ENCODE results near the gene CDH13.

CDH13 gene

GRCh38 chr16:82874271-82874670 lies 247.5 kb downstream of the CDH13 start:
- no peak for TF ChIP-seq CTCF (conservative IDR thresholded peaks at IDR 0.05; ENCODE audit: low read length)
- no peak overlapping the region for H3K4me3 ChIP-seq (ENCODE audit: low read length)
- no peak for DNase-seq (ENCODE audit: low read depth)

- DNase-seq (ENCODE audit: low read depth) = no peak
- H3K4me3 ChIP-seq (ENCODE audit: low read length) = no peak overlapping the region
- no peak for TF ChIP-seq CTCF (conservative IDR thresholded peaks at IDR 0.05; ENCODE audit: low read length)
Observed at GRCh38 chr16:82874672-82875071, 247.9 kb downstream of the CDH13 start.

GRCh38 chr16:82876951-82877350 lies 250.2 kb downstream of the CDH13 start:
- DNase-seq (ENCODE audit: low read depth) = no peak
- no peak for TF ChIP-seq CTCF (conservative IDR thresholded peaks at IDR 0.05; ENCODE audit: low read length)
- no peak overlapping the region for H3K4me3 ChIP-seq (ENCODE audit: low read length)

- no peak for TF ChIP-seq CTCF (conservative IDR thresholded peaks at IDR 0.05; ENCODE audit: low read length)
- H3K4me3 ChIP-seq (ENCODE audit: low read length) = no peak overlapping the region
- DNase-seq (ENCODE audit: low read depth) = no peak
Observed at GRCh38 chr16:82878466-82878865, 251.7 kb downstream of the CDH13 start.

- H3K4me3 ChIP-seq (ENCODE audit: low read length) = no peak overlapping the region
- no peak for TF ChIP-seq CTCF (conservative IDR thresholded peaks at IDR 0.05; ENCODE audit: low read length)
- no peak for DNase-seq (ENCODE audit: low read depth)
Observed at GRCh38 chr16:82880346-82880745, 253.6 kb downstream of the CDH13 start.

- DNase-seq (ENCODE audit: low read depth) = no peak
- H3K4me3 ChIP-seq (ENCODE audit: low read length) = no peak overlapping the region
- no peak for TF ChIP-seq CTCF (conservative IDR thresholded peaks at IDR 0.05; ENCODE audit: low read length)
Observed at GRCh38 chr16:82881516-82881915, 254.7 kb downstream of the CDH13 start.

- DNase-seq (ENCODE audit: low read depth) = no peak
- H3K4me3 ChIP-seq (ENCODE audit: low read length) = no peak overlapping the region
- no peak for TF ChIP-seq CTCF (conservative IDR thresholded peaks at IDR 0.05; ENCODE audit: low read length)
Observed at GRCh38 chr16:82882226-82882625, 255.5 kb downstream of the CDH13 start.
